ENCODE data around the gene KRT36. TPM values are rescaled to one million over a fixed set of nuclear protein-coding genes. Genes with fewer than 3 reads are reported as not detected.

Gene KRT36
- total and polyA plus RNA-seq, 10 of the 15 experiments (the other 5 are each of a cell fraction or from before 2014, with no cell fraction given), result not detected

DNA sequence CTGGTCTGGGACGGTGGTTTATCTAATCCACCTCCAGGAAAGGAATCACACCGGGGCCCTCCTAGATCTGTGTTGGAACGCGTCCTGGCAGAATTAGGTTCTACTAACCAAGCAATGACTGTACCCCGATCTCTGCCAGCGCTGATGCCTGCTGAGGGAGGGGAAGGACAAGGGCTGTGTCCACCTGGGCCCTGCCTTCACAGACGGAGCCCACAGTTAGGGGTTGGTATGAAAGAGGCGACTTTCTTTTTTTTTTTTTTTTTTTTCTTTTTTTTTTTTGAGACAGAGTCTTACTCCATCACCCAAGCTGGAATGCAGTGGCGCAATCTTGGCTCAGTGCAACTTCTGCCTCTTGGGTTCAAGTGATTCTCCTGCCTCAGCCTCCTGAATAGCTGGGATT, 48.3 kb upstream of the KRT36 start (continued):
- TF ChIP-seq, protein P1, sequence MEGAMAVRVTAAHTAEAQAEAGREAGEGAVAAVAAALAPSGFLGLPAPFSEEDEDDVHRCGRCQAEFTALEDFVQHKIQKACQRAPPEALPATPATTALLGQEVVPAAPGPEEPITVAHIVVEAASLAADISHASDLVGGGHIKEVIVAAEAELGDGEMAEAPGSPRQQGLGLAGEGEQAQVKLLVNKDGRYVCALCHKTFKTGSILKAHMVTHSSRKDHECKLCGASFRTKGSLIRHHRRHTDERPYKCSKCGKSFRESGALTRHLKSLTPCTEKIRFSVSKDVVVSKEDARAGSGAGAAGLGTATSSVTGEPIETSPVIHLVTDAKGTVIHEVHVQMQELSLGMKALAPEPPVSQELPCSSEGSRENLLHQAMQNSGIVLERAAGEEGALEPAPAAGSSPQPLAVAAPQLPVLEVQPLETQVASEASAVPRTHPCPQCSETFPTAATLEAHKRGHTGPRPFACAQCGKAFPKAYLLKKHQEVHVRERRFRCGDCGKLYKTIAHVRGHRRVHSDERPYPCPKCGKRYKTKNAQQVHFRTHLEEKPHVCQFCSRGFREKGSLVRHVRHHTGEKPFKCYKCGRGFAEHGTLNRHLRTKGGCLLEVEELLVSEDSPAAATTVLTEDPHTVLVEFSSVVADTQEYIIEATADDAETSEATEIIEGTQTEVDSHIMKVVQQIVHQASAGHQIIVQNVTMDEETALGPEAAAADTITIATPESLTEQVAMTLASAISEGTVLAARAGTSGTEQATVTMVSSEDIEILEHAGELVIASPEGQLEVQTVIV (IDR thresholded peaks at IDR 0.05; ENCODE audit: borderline replicate concordance, partially characterized antibody), result no peak

DNA sequence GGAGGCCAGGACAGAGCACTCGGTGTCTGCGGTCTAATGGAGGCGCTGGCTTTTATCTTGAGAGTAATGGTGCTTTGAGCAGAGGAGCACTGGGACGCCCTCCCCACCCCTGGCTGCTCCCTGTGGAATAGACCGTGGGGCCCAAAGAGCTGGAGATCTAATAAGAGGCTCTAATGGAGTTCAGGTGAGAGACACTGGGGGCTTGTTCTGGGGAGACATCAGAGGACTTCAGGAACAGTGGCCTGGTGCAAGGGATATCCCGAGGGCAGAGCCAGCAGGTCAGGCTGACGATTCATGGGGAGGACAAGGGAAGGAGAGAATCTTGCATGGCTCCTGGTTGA, 47.9 kb upstream of the KRT36 start:
- no peaks in the 10 kb centered on the region for H3K9me3 ChIP-seq (replicated peaks; ENCODE audit: control insufficient read depth, insufficient read depth, low read length)
- H2AFZ ChIP-seq (ENCODE audit: control insufficient read depth, low read depth, low read length), result no peak overlapping the region
- ChIA-PET SMC1A (ENCODE audit: uncharacterized antibody, unreplicated experiment) (interaction anchor here (1.2 kb wide), 1 partner anchor 12 kb away, joined by 3 read pairs; no protein-coding TSS in a partner anchor), RAD21 (ENCODE audit: unreplicated experiment) (no interaction called here), CTCF (no interaction called here), POLR2A (interaction anchor here (0.6 kb wide), 1 partner anchor 130 kb away, joined by 4 read pairs; no protein-coding TSS in a partner anchor)
- no peaks in the 10 kb centered on the region for H4K20me1 ChIP-seq (ENCODE audit: control insufficient read depth, insufficient read depth)
- FAIRE-seq, result no peak
- peaks cover 0 to 2% of the 10 kb centered on the region in 2 experiments; a peak in 2 of 4 replicates for H3K27me3 ChIP-seq (replicated peaks in 1 of 2; ENCODE audit: control insufficient read depth in 2 of 2, insufficient read depth in 2 of 2, low read length in 1 of 2)
- no peak overlapping the region for H3K9ac ChIP-seq (ENCODE audit: control insufficient read depth, insufficient read depth, low read length)
- no peaks in the 10 kb centered on the region for H3K4me1 ChIP-seq (ENCODE audit: control insufficient read depth, insufficient read depth, low read length)
- no peak for TF ChIP-seq BHLHE40 (IDR thresholded peaks at IDR 0.05; ENCODE audit: borderline replicate concordance in 1 of 2, low read depth in 2 of 2, low read length in 1 of 2)
- TF ChIP-seq CHD1 (IDR thresholded peaks at IDR 0.05; ENCODE audit: low read depth, low read length), result no peak
- no peak for TF ChIP-seq ATF7 (IDR thresholded peaks at IDR 0.05; ENCODE audit: low read depth)
- TF ChIP-seq RUNX3 (IDR thresholded peaks at IDR 0.05; ENCODE audit: low read length), result no peak
- TF ChIP-seq ZBED1 (IDR thresholded peaks at IDR 0.05; ENCODE audit: borderline replicate concordance), result no peak
- TF ChIP-seq SMARCA5 (IDR thresholded peaks at IDR 0.05), result no peak
- TF ChIP-seq, protein P2, sequence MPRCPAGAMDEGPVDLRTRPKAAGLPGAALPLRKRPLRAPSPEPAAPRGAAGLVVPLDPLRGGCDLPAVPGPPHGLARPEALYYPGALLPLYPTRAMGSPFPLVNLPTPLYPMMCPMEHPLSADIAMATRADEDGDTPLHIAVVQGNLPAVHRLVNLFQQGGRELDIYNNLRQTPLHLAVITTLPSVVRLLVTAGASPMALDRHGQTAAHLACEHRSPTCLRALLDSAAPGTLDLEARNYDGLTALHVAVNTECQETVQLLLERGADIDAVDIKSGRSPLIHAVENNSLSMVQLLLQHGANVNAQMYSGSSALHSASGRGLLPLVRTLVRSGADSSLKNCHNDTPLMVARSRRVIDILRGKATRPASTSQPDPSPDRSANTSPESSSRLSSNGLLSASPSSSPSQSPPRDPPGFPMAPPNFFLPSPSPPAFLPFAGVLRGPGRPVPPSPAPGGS (IDR thresholded peaks at IDR 0.05; ENCODE audit: borderline replicate concordance, insufficient read depth, low read depth, low read length, poor library complexity, severe bottlenecking), result no peak
- TF ChIP-seq TBL1XR1 (IDR thresholded peaks at IDR 0.05; ENCODE audit: low read depth, low read length), result no peak
- no peak for TF ChIP-seq NRF1 (conservative IDR thresholded peaks at IDR 0.05; ENCODE audit: low read depth, low read length)
- TF ChIP-seq SREBF2 (IDR thresholded peaks at IDR 0.05; ENCODE audit: low read length), result no peak
- TF ChIP-seq RBBP5 (conservative IDR thresholded peaks at IDR 0.05), result no peak
- no peak for TF ChIP-seq SMAD5 (IDR thresholded peaks at IDR 0.05; ENCODE audit: low read depth)
- TF ChIP-seq, protein P3, sequence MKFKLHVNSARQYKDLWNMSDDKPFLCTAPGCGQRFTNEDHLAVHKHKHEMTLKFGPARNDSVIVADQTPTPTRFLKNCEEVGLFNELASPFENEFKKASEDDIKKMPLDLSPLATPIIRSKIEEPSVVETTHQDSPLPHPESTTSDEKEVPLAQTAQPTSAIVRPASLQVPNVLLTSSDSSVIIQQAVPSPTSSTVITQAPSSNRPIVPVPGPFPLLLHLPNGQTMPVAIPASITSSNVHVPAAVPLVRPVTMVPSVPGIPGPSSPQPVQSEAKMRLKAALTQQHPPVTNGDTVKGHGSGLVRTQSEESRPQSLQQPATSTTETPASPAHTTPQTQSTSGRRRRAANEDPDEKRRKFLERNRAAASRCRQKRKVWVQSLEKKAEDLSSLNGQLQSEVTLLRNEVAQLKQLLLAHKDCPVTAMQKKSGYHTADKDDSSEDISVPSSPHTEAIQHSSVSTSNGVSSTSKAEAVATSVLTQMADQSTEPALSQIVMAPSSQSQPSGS (IDR thresholded peaks at IDR 0.05; ENCODE audit: low read length), result no peak
- TF ChIP-seq NR2F1 (conservative IDR thresholded peaks at IDR 0.05), result no peak
- 19% methylated on average over 7 of the region's 7 CpGs for WGBS (ENCODE audit: insufficient coverage, insufficient replicate concordance, low lambda C conversion rate, missing lambda C conversion rate)
- no peak for ATAC-seq
- no TSS peak for BruUV-seq (replicated peaks)
- in situ Hi-C loops (cut with MboI) (no loop called here), intact Hi-C loops (cut with micrococcal nuclease; ENCODE audit: unreplicated experiment) (no loop called here)
- no peak overlapping the region for H3K4me3 ChIP-seq
- no peak overlapping the region for H3K4me2 ChIP-seq (ENCODE audit: control insufficient read depth, insufficient read depth)
- no peaks in the 10 kb centered on the region for H3K36me3 ChIP-seq (ENCODE audit: control insufficient read depth in 2 of 2, insufficient read depth in 2 of 2, low read length in 1 of 2)
- no peak overlapping the region for H3K27ac ChIP-seq (ENCODE audit: control insufficient read depth, insufficient read depth)
- H3K79me2 ChIP-seq (ENCODE audit: control insufficient read depth, insufficient read depth, low read length), result no peaks in the 10 kb centered on the region
- no peak for DNase-seq (ENCODE audit: low read depth, low spot score)
